Cortex of kidney (tissue), 1 donor: Measurements from ENCODE around the gene SCN1B.

Source experiments
- DNase-seq: peaks from one replicate; lab custom pipeline; 2025; lab: John Stamatoyannopoulos, UW

Gene SCN1B

DNA sequence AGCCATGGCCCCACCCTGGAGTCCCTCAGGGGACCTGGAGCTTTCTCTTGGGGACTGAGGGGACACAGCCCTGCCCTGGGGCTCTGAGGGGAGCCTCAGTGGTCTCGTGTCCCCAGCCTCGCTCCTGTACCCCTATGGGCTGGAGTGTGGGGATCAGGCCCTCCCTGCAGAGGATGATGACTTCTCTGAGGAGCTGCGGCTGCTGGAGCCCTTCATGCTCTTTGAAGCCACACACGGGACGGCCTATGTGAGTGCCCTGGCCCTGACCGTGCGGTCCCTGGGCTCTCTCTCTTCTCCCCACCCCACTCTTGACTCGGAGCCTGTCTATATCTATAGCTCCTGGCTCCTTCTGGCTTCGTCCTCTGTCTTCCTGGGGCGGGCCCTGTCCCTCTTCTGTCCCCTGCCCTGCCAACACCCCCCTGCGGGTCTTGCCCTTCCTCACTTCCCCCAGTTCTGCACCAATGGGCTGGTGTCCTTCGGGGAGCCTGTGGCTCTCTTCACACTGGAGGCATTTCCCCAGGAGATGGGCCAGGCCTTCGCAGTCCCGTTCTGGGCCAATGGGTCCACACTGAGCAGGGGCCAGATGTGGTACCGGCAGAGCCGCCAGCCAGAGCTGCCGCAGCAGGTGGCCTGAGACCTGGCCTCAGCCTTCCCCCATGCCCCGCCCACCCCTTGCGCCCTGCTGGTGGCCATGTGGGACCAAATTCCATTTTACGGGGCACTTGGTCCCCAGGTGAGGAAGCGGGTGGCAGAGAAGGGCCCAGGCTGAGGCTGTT is 44.3 kb downstream of the SCN1B start:
- no peak for DNase-seq

DNA sequence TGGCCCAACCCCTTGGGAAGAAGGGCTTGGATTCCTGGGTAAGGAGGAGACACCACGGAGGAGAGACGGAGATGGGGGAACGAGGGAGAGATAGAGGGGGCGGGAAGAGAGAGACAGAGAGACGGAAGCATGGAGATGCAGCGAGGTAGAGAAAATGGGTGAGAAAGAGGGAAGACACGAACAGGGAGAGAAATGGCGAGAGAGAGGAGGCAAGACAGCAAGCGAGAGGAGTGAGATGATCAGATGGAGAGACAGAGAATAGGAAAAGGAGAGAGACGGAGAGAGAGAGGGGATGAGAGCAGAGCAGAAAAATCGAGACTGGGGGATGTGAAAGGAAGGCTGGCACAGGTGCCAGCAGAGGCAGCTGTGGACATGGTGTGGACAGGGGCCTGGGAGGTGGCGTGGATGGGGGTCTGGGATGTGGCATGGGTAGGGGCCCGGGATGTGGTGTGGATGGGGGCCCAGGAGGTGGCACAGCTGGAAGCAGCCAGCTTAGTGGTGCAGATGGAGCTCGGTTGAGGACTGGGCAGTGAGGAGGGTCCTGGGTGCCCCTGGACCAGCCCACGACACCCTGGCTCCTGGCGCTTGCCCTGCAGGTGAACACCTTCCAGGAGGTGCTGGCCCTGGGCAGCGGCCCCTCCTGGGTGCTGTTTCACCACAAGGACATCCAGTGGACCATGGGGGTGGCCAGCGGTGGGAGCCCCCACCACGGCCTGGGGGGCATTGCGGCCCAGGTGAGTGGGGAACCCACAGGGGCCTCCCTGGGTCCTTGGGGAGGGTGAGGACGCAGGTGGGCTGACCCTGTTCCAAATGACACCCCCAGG is 45.1 kb downstream of the SCN1B start:
- DNase-seq, result no peak

DNA sequence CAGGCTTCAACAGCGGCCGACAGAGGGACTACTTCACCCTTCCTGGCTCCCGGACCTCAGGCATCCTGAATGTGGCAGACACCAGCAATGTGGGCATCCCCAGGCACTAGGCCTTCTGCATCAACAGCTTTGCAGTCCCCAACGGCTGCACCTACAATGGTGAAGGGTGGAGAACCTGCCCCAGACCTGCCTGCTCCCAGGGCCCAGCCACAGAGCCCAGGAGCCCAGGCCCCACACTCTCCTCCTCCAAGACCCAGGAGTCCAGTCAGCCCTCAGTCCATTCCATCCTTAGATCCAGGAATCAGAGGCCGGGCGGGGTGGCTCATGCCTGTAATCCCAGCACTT is 45.7 kb downstream of the SCN1B start:
- DNase-seq, result no peak

DNA sequence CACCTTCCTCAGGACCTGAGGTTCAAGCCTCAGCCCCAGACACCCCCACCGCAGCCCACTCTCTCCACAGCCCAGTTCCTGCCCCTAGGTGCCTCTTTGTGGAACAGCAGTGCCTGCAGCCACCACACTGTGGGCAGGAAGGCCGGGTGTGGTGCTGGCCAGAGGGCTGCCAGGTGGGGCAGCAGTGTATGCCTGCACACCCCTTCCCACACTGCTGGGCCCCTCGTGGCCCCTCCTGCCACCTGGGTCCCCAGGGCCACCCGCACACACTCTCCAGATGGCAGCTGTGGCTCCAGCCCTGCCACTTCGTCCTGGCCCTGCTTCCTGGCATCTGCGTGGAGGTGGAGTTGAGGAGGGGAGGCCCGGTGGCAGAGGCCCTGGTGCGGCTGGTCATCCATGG is 46.4 kb downstream of the SCN1B start:
- DNase-seq, result no peak

- DNase-seq, result no peak
These were observed 47.3 kb downstream of the SCN1B start for GRCh38 chr19:35077411-35078223.

- DNase-seq, result no peak
These were observed 49.6 kb downstream of the SCN1B start for GRCh38 chr19:35079826-35080225.

DNA sequence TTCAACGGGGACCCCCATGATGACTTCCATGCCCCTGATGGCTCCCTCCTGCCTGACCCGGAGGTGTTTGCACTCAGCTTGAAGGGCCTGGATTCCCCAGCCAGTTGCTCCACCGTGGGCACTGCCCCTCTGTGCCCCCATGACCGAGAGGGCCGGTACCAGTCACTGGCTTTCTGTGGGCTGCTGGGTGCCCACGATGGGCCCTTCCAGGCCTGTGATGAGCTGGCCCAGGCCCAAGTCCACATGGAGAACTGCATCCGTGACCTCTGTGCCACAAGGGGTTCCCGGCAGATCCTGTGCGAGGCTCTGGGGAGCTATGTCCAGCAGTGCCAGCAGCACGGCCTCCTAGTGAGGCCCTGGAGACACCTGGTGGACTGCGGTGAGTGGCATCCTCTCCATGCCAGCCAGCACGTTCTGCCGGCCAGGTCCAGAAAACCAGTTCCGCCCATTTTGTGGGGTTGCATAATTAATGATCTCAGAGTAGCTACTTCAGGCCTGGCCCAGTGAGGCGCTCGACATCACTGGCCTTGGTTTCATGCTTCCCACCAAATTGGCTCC is 50.4 kb downstream of the SCN1B start:
- no peak for DNase-seq

GRCh38 chr19:35081201-35081600 is 50.9 kb downstream of the SCN1B start:
- no peak for DNase-seq

DNA sequence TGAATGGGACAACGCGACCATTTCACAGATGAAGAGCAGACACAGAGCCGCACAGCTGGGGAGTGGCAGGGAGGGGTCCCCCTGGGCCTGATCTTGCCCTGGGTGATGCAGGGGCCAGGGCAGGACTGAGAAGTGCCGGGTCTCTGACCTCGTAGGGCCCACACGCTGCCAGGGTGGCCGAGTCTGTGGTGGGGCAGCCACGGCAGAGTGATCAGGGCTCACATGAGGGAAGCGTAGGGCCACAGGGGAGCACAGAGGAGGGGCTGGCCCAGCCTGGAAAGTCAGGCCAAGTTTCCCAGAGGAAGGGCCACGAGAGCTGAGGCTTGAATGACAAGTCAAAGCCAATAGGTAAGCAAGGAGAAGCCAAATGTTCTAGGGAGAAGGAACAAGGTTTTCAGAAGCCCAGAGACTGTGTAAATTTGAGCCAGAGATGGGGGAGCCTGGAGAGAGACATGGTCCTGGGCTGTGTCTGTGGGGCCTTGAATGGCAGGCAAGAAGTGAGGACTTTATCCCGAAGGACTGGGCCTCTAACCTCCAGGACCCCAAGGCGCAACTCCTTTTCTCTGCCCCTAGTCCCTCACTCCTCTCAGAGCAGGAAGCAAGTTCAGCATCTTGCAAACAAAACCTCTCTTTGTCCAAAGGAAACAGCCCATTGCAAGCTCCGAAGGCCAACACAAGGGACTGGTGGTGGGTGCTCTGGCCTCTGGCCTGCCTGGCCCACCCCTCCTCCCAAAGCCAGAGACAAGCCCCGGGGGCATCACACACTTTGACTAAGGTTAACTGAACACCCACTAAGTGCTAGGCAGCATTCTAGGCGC is 53.6 kb downstream of the SCN1B start:
- no peak for DNase-seq

DNA sequence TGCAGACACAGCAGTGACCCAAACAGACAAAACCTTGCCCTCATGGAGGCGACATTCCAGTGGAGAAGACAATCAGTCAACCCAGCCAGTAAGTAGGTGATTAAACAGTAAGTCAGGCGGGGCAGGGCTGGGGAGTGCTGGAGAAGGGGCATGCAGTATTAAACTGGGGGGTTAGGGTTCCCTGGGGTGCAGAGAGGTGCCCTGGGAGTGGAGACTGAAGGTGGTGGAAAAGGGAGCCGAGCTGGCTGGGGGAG is 54.2 kb downstream of the SCN1B start:
- no peak for DNase-seq

GRCh38 chr19:35085947-35086346 is 55.7 kb downstream of the SCN1B start:
- no peak for DNase-seq

GRCh38 chr19:35086455-35086854 is 56.2 kb downstream of the SCN1B start:
- no peak for DNase-seq

- DNase-seq, result no peak
These were observed 57.1 kb downstream of the SCN1B start for GRCh38 chr19:35087393-35087792.

DNA sequence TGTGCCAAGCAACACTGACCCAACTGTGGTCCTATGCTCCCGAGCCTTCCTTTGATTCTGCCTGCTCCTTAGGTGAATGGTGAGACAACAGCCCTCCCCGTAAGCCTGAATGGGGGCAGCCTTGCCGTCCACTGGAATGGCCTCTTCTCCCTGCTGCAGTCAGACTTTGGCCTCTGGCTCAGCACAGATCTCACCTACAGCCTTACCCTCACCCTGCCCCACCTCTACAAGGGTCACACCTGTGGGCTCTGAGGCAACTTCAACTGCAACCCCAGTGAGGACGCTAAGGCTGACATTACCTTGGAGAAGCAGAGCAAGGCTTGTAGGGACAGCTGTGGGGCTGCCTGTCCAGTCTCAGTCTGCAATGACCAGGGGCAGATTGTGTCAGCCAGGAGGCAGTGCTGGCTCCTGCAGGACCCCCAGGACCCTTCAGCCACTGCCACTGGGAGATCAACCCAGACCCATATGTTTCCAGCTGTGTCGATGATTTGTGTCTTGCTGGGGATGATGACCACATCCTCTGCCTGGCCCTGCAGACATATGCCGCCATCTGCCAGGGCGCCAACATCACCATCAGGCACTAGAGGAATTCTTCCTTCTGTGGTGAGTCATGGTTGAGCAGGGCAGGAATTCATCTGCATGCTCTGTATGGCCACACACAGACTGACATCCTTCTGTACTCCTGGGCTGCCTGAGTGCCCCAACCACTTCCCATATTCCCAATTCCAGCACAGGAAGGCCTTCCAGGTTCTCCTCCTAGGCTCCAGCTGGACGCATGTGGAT is 58.1 kb downstream of the SCN1B start:
- no peak for DNase-seq

DNA sequence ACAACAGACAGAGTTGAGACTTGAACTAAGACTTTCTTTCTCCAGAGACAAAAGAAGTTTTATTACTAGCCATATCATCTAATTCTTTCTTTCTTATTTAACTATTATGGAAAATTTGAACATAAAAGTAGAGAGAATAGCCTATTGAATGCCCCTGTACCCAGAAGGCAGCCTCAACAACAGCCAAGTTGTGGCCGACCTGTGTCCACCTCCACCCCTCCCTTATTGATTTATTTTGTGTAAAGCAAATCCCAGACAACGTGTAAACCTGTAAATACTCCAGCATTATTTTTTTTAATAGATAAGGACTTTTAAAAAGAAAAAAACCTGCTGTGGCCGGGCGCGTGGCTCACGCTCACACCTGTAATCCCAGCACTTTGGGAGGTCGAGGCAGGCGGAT is 59.3 kb downstream of the SCN1B start:
- DNase-seq, result no peak
